ENCODE data around the gene TCN2. TPM values are rescaled to one million over a fixed set of nuclear protein-coding genes. Genes with fewer than 3 reads are reported as not detected.

Gene TCN2
- total and polyA plus RNA-seq, 2 of the 4 experiments (the other 2 are of a cell fraction), result 1.3 to 3.6 TPM

- Histone ChIP-seq H3K27me3 (ENCODE audit: control insufficient read depth, insufficient read depth, low read length) (no peaks in the 10 kb centered on the region), H3K4me2 (ENCODE audit: low read depth, low read length) (no peak overlapping the region), H3K27ac (ENCODE audit: insufficient read depth, low read length) (no peak overlapping the region), H2AK9ac (replicated peaks; ENCODE audit: low read depth, low read length, poor library complexity) (no peak overlapping the region), H3K56ac (ENCODE audit: extremely low read depth, insufficient read depth, low read length) (no peak overlapping the region), H3K4me3 (ENCODE audit: insufficient read depth, low read depth, low read length) (no peak overlapping the region), H2BK15ac (ENCODE audit: low read depth, low read length) (no peak overlapping the region), H3K18ac (ENCODE audit: low read depth, low read length) (no peak overlapping the region), H3K9ac (ENCODE audit: low read depth, low read length) (no peak overlapping the region), H3K4me1 (ENCODE audit: control insufficient read depth, insufficient read depth, low read length) (no peaks in the 10 kb centered on the region), H2BK120ac (ENCODE audit: low read depth, low read length) (no peak overlapping the region), H3K14ac (replicated peaks; ENCODE audit: low read depth, low read length) (no peak overlapping the region), H3K23ac (ENCODE audit: low read depth, low read length) (no peak overlapping the region), H3K4ac (ENCODE audit: low read depth, low read length) (no peak overlapping the region), H4K5ac (ENCODE audit: low read depth, low read length) (no peak overlapping the region), H3K9me1 (ENCODE audit: insufficient read depth, low read length) (no peaks in the 10 kb centered on the region), H3K36me3 (ENCODE audit: control insufficient read depth, insufficient read depth, low read length) (no peaks in the 10 kb centered on the region), H2BK20ac (ENCODE audit: low read depth, low read length) (no peak overlapping the region), H2AK5ac (ENCODE audit: low read depth, low read length) (no peak overlapping the region), H4K91ac (ENCODE audit: insufficient read depth, low read depth, low read length) (no peak overlapping the region), H2AFZ (replicated peaks; ENCODE audit: low read length, poor library complexity) (no peak overlapping the region), H4K8ac (ENCODE audit: low read depth in 2 of 2, low read length in 2 of 2) (no peak overlapping the region), H3K79me1 (ENCODE audit: low read depth in 1 of 2, low read length in 2 of 2) (no peaks in the 10 kb centered on the region), H2BK5ac (ENCODE audit: low read depth, low read length, poor library complexity, severe bottlenecking) (no peak overlapping the region), H3K9me3 (ENCODE audit: control insufficient read depth, insufficient read depth, low read length) (no peaks in the 10 kb centered on the region), H4K20me1 (ENCODE audit: insufficient read depth, low read length) (no peaks in the 10 kb centered on the region)
- intact Hi-C loops (cut with micrococcal nuclease), result no loop called here
- dilution Hi-C loops (cut with HindIII; ENCODE audit: low sequenced_read_pairs, unreplicated experiment), result no loop called here
- DNase-seq, result no peak
- ATAC-seq (ENCODE audit: low read depth), result no peak
- in situ Hi-C loops (cut with MboI; ENCODE audit: low sequenced_read_pairs), result no loop called here
- ChIA-PET CTCF (no interaction called here), POLR2A (ENCODE audit: unreplicated experiment) (no interaction called here)
- no peak for TF ChIP-seq FOS (IDR thresholded peaks at IDR 0.05; ENCODE audit: low read depth, low read length)
- TF ChIP-seq ELK1 (IDR thresholded peaks at IDR 0.05; ENCODE audit: borderline replicate concordance, low read depth, low read length), result no peak
- no peak for TF ChIP-seq MAFK (IDR thresholded peaks at IDR 0.05; ENCODE audit: low read depth, low read length)
- no peak for TF ChIP-seq CEBPB (IDR thresholded peaks at IDR 0.05; ENCODE audit: low read depth, low read length)
- TF ChIP-seq USF2 (IDR thresholded peaks at IDR 0.05; ENCODE audit: low read depth, low read length), result no peak
- no peak for TF ChIP-seq CTCF (conservative IDR thresholded peaks at IDR 0.05; ENCODE audit: low read depth, low read length)
- no peak for TF ChIP-seq SMC3 (IDR thresholded peaks at IDR 0.05; ENCODE audit: low read depth, low read length)
- TF ChIP-seq RAD21 (IDR thresholded peaks at IDR 0.05; ENCODE audit: low read length), result no peak
- 93% methylated on average over 3 of the region's 5 CpGs; no CpG with 5 or more reads in 1 of the 2 experiments for WGBS, 2 experiments (ENCODE audit: extremely low coverage in 2 of 2, insufficient read length in 1 of 2)
- no TSS peak for BruUV-seq (replicated peaks)
These were observed 20.5 kb downstream of the TCN2 start for GRCh38 chr22:30627471-30627870.
